OCI-LY7 (cell line): ENCODE data around the gene B4GALNT4. TPM values are rescaled to one million over a fixed set of nuclear protein-coding genes. Genes with fewer than 3 reads are reported as not detected.
"Not testable (repeated sequence)": the region's sequence is repeated elsewhere in the genome, so short reads cannot be mapped to it uniquely, and the experiment has no call there.

Experiments
- BruUV-seq: library from RNA; stranded (reverse); fragments of 400-500 nt; replicated peaks from 2 replicates; lab custom pipeline; 2021; lab: Mats Ljungman, UMichigan
- CTCF ChIA-PET: fragments of 300-600 bp; sonication (Branson Sonifier 250); formaldehyde crosslinking; loops from one replicate; lab custom pipeline; 2022; ENCODE audit warnings: antibody characterized with exemption; ENCODE audit not compliant: unreplicated experiment; lab: Charles Lee
- POLR2A ChIA-PET: fragments of 300-600 bp; sonication (Branson Sonifier 250); formaldehyde crosslinking; loops from one replicate; lab custom pipeline; 2022; ENCODE audit warnings: antibody characterized with exemption; lab: Charles Lee
- DNase-seq: peaks from one replicate; pipeline ENCODE4 v3.0.0-alpha.2; 2015; ENCODE audit warnings: low spot score
- H2AFZ ChIP-seq: fragments of 200-600 bp; sonication (generic), shearing (Covaris generic); 2 replicates; pipeline ENCODE4 v1.6.1; 2014; ENCODE audit warnings: mild to moderate bottlenecking, antibody characterized with exemption, low read length, moderate library complexity
- H3K27ac ChIP-seq: fragments of 200-600 bp; sonication (generic); 2 replicates; pipeline ENCODE4 v1.5.1; 2014; ENCODE audit warnings: mixed run types, low read depth, mild to moderate bottlenecking, moderate library complexity, low read length, inconsistent platforms; ENCODE audit not compliant: poor library complexity, severe bottlenecking
- H3K36me3 ChIP-seq: fragments of 200-600 bp; sonication (generic); 2 replicates; pipeline ENCODE4 v1.6.1; 2014; ENCODE audit warnings: mild to moderate bottlenecking, antibody characterized with exemption, low read length, moderate library complexity, mixed read lengths; ENCODE audit not compliant: insufficient read depth
- H3K4me1 ChIP-seq: fragments of 200-600 bp; sonication (generic); 2 replicates; pipeline ENCODE4 v1.5.1; 2014; ENCODE audit warnings: mild to moderate bottlenecking, low read length; ENCODE audit not compliant: insufficient read depth, poor library complexity, severe bottlenecking
- H3K4me2 ChIP-seq: fragments of 200-600 bp; sonication (generic); 2 replicates; pipeline ENCODE4 v1.6.1; 2014; ENCODE audit warnings: mild to moderate bottlenecking, low read length
- H3K4me3 ChIP-seq: fragments of 200-600 bp; sonication (generic); 2 replicates; pipeline ENCODE4 v1.5.1; 2014; ENCODE audit warnings: mild to moderate bottlenecking, low read depth, low read length; ENCODE audit not compliant: poor library complexity, severe bottlenecking
- H3K79me2 ChIP-seq: fragments of 200-600 bp; sonication (generic); 2 replicates; pipeline ENCODE4 v1.6.1; 2016; ENCODE audit warnings: low read depth, mild to moderate bottlenecking, low read length, moderate library complexity, mixed read lengths; ENCODE audit not compliant: insufficient read depth
- H3K9me2 ChIP-seq: fragments of 200-600 bp; sonication (generic); 2 replicates; pipeline ENCODE4 v1.6.1; 2016; ENCODE audit warnings: mild to moderate bottlenecking, low read length, mixed read lengths; ENCODE audit not compliant: insufficient read depth
- H3K9me3 ChIP-seq: fragments of 200-600 bp; sonication (generic); 2 replicates; pipeline ENCODE4 v1.6.1; 2014; ENCODE audit warnings: mild to moderate bottlenecking, mixed run types, low read length, mixed read lengths
- H4K20me1 ChIP-seq: fragments of 200-600 bp; sonication (generic); 2 replicates; pipeline ENCODE4 v1.6.1; 2014; ENCODE audit warnings: mild to moderate bottlenecking, antibody characterized with exemption, low read length, moderate library complexity, mixed read lengths; ENCODE audit not compliant: insufficient read depth
- CTCF ChIP-seq: fragments of 200-600 bp; sonication (generic); conservative IDR thresholded peaks from 2 replicates; pipeline ENCODE4 v1.5.1; 2014; ENCODE audit warnings: mild to moderate bottlenecking, antibody characterized with exemption, low read length, moderate library complexity, mixed read lengths
- EZH2phosphoT487 ChIP-seq: fragments of 200-600 bp; sonication (generic); IDR thresholded peaks from 2 replicates; pipeline ENCODE4 v1.6.1; 2018; ENCODE audit warnings: low read depth, borderline replicate concordance, mild to moderate bottlenecking, mixed run types, antibody characterized with exemption, low read length, moderate library complexity, mixed read lengths
- intact Hi-C: fragments of 100-400 bp; cut with micrococcal nuclease; formaldehyde crosslinking; loops from one replicate; pipeline ENCODE4 v1.10.0; 2022; ENCODE audit not compliant: unreplicated experiment
- total RNA-seq, 2 experiments: library from RNA; depleted of rRNA in 1 of 2; stranded (reverse); fragments of >200 nt in 1 of 2; shearing (Covaris generic) in 1 of 2; gene quantifications; 2 replicates each; pipeline ENCODE4 v1.2.3, GENCODE V29; 2014 to 2022

Gene B4GALNT4
- total RNA-seq, 2 experiments from 2014 or later = not detected

GRCh38 chr11:328012-328411, 41.3 kb upstream of the B4GALNT4 start:
- no peaks in the 10 kb centered on the region for H4K20me1 ChIP-seq
- peaks cover 71% of the 10 kb centered on the region for H3K4me1 ChIP-seq
- POLR2A ChIA-PET = interaction anchor here (1.3 to 5.5 kb wide), 3 partner anchors 11 to 17 kb away, joined by 5 to 63 read pairs (median 20); no protein-coding TSS in a partner anchor
- no TSS peak for BruUV-seq
- H3K9me3 ChIP-seq = peaks cover 8% of the 10 kb centered on the region
- H3K9me2 ChIP-seq = no peaks in the 10 kb centered on the region
- peak overlapping the region; percentile 26 for H3K27ac ChIP-seq
- intact Hi-C loops = loop anchor here (1.0 kb wide), 1 partner anchor 23 kb away; no protein-coding TSS in a partner anchor
- H3K4me3 ChIP-seq = no peak overlapping the region
- CTCF ChIA-PET = interaction anchor here (1.4 kb wide), 1 partner anchor 27 kb away, joined by 4 read pairs; no protein-coding TSS in a partner anchor
- peaks cover 5% of the 10 kb centered on the region for H3K36me3 ChIP-seq
- no peak for TF ChIP-seq CTCF
- no peak for TF ChIP-seq EZH2phosphoT487
- no peak overlapping the region for H3K4me2 ChIP-seq
- no peak for DNase-seq
- H2AFZ ChIP-seq = no peak overlapping the region
- H3K79me2 ChIP-seq = no peaks in the 10 kb centered on the region

- H4K20me1 ChIP-seq, H3K9me2 ChIP-seq, H3K4me3 ChIP-seq, H3K79me2 ChIP-seq, CTCF ChIA-PET, DNase-seq, BruUV-seq, H3K36me3 ChIP-seq, H2AFZ ChIP-seq, H3K4me2 ChIP-seq: not testable (repeated sequence)
- Histone ChIP-seq H3K4me1 (peaks cover 77% of the 10 kb centered on the region), H3K27ac (peak overlapping the region; percentile 91), H3K9me3 (peaks cover 14% of the 10 kb centered on the region)
- POLR2A ChIA-PET = interaction anchor here (0.7 to 5.5 kb wide), 7 partner anchors 11 to 27 kb away, joined by 3 to 63 read pairs (median 17); no protein-coding TSS in a partner anchor
- intact Hi-C loops = loop anchor here (1.0 kb wide), 1 partner anchor 23 kb away; no protein-coding TSS in a partner anchor
These were observed 40.7 kb upstream of the B4GALNT4 start for GRCh38 chr11:328516-329100.

- H3K9me2 ChIP-seq = no peaks in the 10 kb centered on the region
- POLR2A ChIA-PET = interaction anchor here (0.6 to 5.5 kb wide), 8 partner anchors 9 to 127 kb away, joined by 3 to 63 read pairs (median 12); no protein-coding TSS in a partner anchor
- CTCF ChIA-PET = interaction anchor here (0.7 to 1.3 kb wide), 4 partner anchors 11 to 25 kb away, joined by 3 to 4 read pairs (median 4); no protein-coding TSS in a partner anchor
- intact Hi-C loops = no loop called here
- H3K9me3 ChIP-seq = peaks cover 14% of the 10 kb centered on the region
- peak overlapping the region; percentile 91 for H3K27ac ChIP-seq
- BruUV-seq = TSS peak; percentile 94
- H3K36me3 ChIP-seq = peaks cover 9% of the 10 kb centered on the region
- no peak overlapping the region for H3K4me3 ChIP-seq
- no peak overlapping the region; the same call in 1 of the 2 replicates for H2AFZ ChIP-seq
- no peaks in the 10 kb centered on the region for H3K79me2 ChIP-seq
- 0 out of 2 replicates have a peak, but pooled peaks have one; percentile 13 for TF ChIP-seq CTCF
- no peak for TF ChIP-seq EZH2phosphoT487
- no peak for DNase-seq
- no peaks in the 10 kb centered on the region for H4K20me1 ChIP-seq
- peak overlapping the region; percentile 85 for H3K4me2 ChIP-seq
- peaks cover 86% of the 10 kb centered on the region for H3K4me1 ChIP-seq
These were observed 39.4 kb upstream of the B4GALNT4 start for GRCh38 chr11:329886-330253.
